Measurements from ENCODE around the gene KATNBL1.

DNA sequence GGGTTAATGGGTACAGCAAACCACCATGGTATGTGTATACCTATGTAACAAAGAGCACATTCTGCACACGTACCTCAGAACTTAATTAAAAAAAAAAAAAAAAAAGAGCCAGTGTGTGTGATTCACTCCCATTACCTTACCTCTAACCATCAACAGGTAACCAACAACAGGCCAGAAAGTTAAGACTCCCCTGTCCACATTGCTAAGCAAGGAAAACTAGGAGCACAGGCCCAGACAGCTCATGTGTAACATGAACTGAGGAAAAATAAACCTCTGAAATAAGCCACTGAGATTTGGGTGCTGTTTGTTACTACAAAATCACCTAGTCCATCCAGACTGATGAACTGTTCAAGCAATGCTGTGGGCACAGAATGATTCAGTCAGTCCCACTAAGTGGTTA lies 6.0 kb downstream of the KATNBL1 start:
- TF ChIP-seq BHLHE40 (IDR thresholded peaks at IDR 0.05; ENCODE audit: borderline replicate concordance), result no peak
- TF ChIP-seq L3MBTL2 (conservative IDR thresholded peaks at IDR 0.05), result no peak
- no peak for TF ChIP-seq FOXM1 (IDR thresholded peaks at IDR 0.05; ENCODE audit: borderline replicate concordance)
- TF ChIP-seq ELF4 (IDR thresholded peaks at IDR 0.05), result no peak
- TF ChIP-seq CTBP1 (IDR thresholded peaks at IDR 0.05; ENCODE audit: borderline replicate concordance), result no peak
- no peak for TF ChIP-seq LEF1 (IDR thresholded peaks at IDR 0.05; ENCODE audit: borderline replicate concordance)
- TF ChIP-seq, protein P1, sequence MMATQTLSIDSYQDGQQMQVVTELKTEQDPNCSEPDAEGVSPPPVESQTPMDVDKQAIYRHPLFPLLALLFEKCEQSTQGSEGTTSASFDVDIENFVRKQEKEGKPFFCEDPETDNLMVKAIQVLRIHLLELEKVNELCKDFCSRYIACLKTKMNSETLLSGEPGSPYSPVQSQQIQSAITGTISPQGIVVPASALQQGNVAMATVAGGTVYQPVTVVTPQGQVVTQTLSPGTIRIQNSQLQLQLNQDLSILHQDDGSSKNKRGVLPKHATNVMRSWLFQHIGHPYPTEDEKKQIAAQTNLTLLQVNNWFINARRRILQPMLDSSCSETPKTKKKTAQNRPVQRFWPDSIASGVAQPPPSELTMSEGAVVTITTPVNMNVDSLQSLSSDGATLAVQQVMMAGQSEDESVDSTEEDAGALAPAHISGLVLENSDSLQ (IDR thresholded peaks at IDR 0.05), result no peak
- TF ChIP-seq SUZ12 (IDR thresholded peaks at IDR 0.05), result no peak
- no peak for TF ChIP-seq FOXA1 (IDR thresholded peaks at IDR 0.05)
- TF ChIP-seq ARNT (IDR thresholded peaks at IDR 0.05), result no peak
- TF ChIP-seq HDGF (IDR thresholded peaks at IDR 0.05; ENCODE audit: borderline replicate concordance), result no peak
- TF ChIP-seq TARDBP (IDR thresholded peaks at IDR 0.05), result no peak
- no peak for TF ChIP-seq ZNF384 (IDR thresholded peaks at IDR 0.05)
- no peak for TF ChIP-seq SP1 (IDR thresholded peaks at IDR 0.05)
